ENCODE measurements around the gene CST7.

GRCh38 chr20:24909861-24910260 lies 39.2 kb upstream of the CST7 start:
- no peak for TF ChIP-seq TCF7 (CRISPR knock-in tag; IDR thresholded peaks at IDR 0.05; ENCODE audit: low read depth)
- no peak for TF ChIP-seq IRF1 (CRISPR knock-in tag; IDR thresholded peaks at IDR 0.05)
- no peak for TF ChIP-seq NFYB (CRISPR knock-in tag; conservative IDR thresholded peaks at IDR 0.05; ENCODE audit: low read depth)
- no peak for TF ChIP-seq E2F5 (CRISPR knock-in tag; IDR thresholded peaks at IDR 0.05)
- no peak for TF ChIP-seq CBFB (CRISPR knock-in tag; IDR thresholded peaks at IDR 0.05; ENCODE audit: low read depth)
- no peak for TF ChIP-seq ZBTB21 (CRISPR knock-in tag; IDR thresholded peaks at IDR 0.05; ENCODE audit: borderline replicate concordance)
- no peak for TF ChIP-seq ARID4B (CRISPR knock-in tag; IDR thresholded peaks at IDR 0.05; ENCODE audit: borderline replicate concordance)
- TF ChIP-seq CTCF (IDR thresholded peaks at IDR 0.05) = no peak
- TF ChIP-seq FOXK1 (CRISPR knock-in tag; IDR thresholded peaks at IDR 0.05) = no peak
- TF ChIP-seq ZNF138 (CRISPR knock-in tag; conservative IDR thresholded peaks at IDR 0.05) = no peak
